Measurements from ENCODE around the gene CA12. TPM values are rescaled to one million over a fixed set of nuclear protein-coding genes. Genes with fewer than 3 reads are reported as not detected.
A peak's percentile ranks its signal among the peaks of the same experiment; 100 is the strongest.

The CA12 gene
- total RNA-seq, 2 experiments from 2014 or later, result 0.32 to 0.46 TPM

GRCh38 chr15:63372753-63373152 is 8.9 kb downstream of the CA12 start:
- no peak overlapping the region for H3K27ac Mint-ChIP-seq
- ATAC-seq (no peak), DNase-seq (no peak)
- ChIA-PET CTCF (interaction anchor here (0.5 to 0.7 kb wide), 2 partner anchors 16 to 754 kb away, joined by 3 to 5 read pairs; no protein-coding TSS in a partner anchor), POLR2A (interaction anchor here (0.6 kb wide), 1 partner anchor 180 kb away, joined by 3 read pairs; no protein-coding TSS in a partner anchor)
- H3K4me1 Mint-ChIP-seq, result peaks cover 54% of the 10 kb centered on the region
- H3K36me3 Mint-ChIP-seq (ENCODE audit: low read depth), result no peaks in the 10 kb centered on the region
- no peak overlapping the region for H3K4me3 Mint-ChIP-seq
- H3K9me3 Mint-ChIP-seq (ENCODE audit: low read depth), result no peaks in the 10 kb centered on the region
- intact Hi-C loops (cut with DNase I, micrococcal nuclease), result loop anchor here in 1 of 2 experiments (5.0 kb wide), 1 partner anchor 130 kb away; the partner anchor contains the start of gene USP3
- H3K27me3 Mint-ChIP-seq, result peaks cover 8% of the 10 kb centered on the region

- intact Hi-C loops (cut with DNase I, micrococcal nuclease), result loop anchor here in 1 of 2 experiments (5.0 kb wide), 1 partner anchor 130 kb away; the partner anchor contains the start of gene USP3
- Mint-ChIP-seq H3K27me3 (peaks cover 6% of the 10 kb centered on the region), H3K4me1 (peaks cover 54% of the 10 kb centered on the region), H3K4me3 (no peak overlapping the region), H3K36me3 (ENCODE audit: low read depth) (no peaks in the 10 kb centered on the region), H3K9me3 (ENCODE audit: low read depth) (no peaks in the 10 kb centered on the region), H3K27ac (peak overlapping the region; percentile 79)
- ATAC-seq (peak; percentile 86), DNase-seq (peak; percentile 75)
- POLR2A ChIA-PET, result interaction anchor here (0.6 to 0.7 kb wide), 2 partner anchors 180 to 193 kb away, joined by 3 to 4 read pairs; no protein-coding TSS in a partner anchor
- CTCF ChIA-PET, result interaction anchor here (0.5 to 1.2 kb wide), 6 partner anchors 17 to 755 kb away, joined by 3 to 5 read pairs (median 4); no protein-coding TSS in a partner anchor
Observed at GRCh38 chr15:63372018-63372705, 9.5 kb downstream of the CA12 start.

- POLR2A ChIA-PET, result interaction anchor here (0.6 to 0.7 kb wide), 2 partner anchors 65 to 194 kb away, joined by 4 read pairs; no protein-coding TSS in a partner anchor
- DNase-seq (peak; percentile 39), ATAC-seq (peak; percentile 35)
- peaks cover 53% of the 10 kb centered on the region for H3K4me1 Mint-ChIP-seq
- intact Hi-C loops (cut with DNase I, micrococcal nuclease), result loop anchor here in 1 of 2 experiments (5.0 kb wide), 1 partner anchor 131 kb away; the partner anchor contains the start of gene USP3
- CTCF ChIA-PET, result interaction anchor here (0.9 to 1.2 kb wide), 3 partner anchors 18 to 639 kb away, joined by 4 to 5 read pairs (median 5); no protein-coding TSS in a partner anchor
- peaks cover 2% of the 10 kb centered on the region for H3K27me3 Mint-ChIP-seq
- no peaks in the 10 kb centered on the region for H3K9me3 Mint-ChIP-seq (ENCODE audit: low read depth)
- no peaks in the 10 kb centered on the region for H3K36me3 Mint-ChIP-seq (ENCODE audit: low read depth)
- no peak overlapping the region for H3K4me3 Mint-ChIP-seq
- H3K27ac Mint-ChIP-seq, result peak overlapping the region; percentile 79
Observed at GRCh38 chr15:63371297-63371918, 10.2 kb downstream of the CA12 start.

- ATAC-seq, result no peak
- no peak for DNase-seq
- no peak overlapping the region for H3K4me3 Mint-ChIP-seq
- intact Hi-C loops (cut with DNase I, micrococcal nuclease), result loop anchor here in 1 of 2 experiments (5.0 kb wide), 1 partner anchor 132 kb away; the partner anchor contains the start of gene USP3
- no peak overlapping the region for H3K27ac Mint-ChIP-seq
- CTCF ChIA-PET, result interaction anchor here (0.6 kb wide), 1 partner anchor 46 kb away, joined by 5 read pairs; no protein-coding TSS in a partner anchor
- H3K4me1 Mint-ChIP-seq, result peaks cover 46% of the 10 kb centered on the region
- POLR2A ChIA-PET, result no interaction called here
- H3K27me3 Mint-ChIP-seq, result no peaks in the 10 kb centered on the region
- H3K9me3 Mint-ChIP-seq (ENCODE audit: low read depth), result no peaks in the 10 kb centered on the region
- H3K36me3 Mint-ChIP-seq (ENCODE audit: low read depth), result no peaks in the 10 kb centered on the region
Observed at GRCh38 chr15:63370764-63371163, 10.9 kb downstream of the CA12 start.

- no peaks in the 10 kb centered on the region for H3K9me3 Mint-ChIP-seq (ENCODE audit: low read depth)
- no peak for DNase-seq
- no peaks in the 10 kb centered on the region for H3K36me3 Mint-ChIP-seq (ENCODE audit: low read depth)
- ChIA-PET POLR2A (no interaction called here), CTCF (interaction anchor here (0.6 to 1.8 kb wide), 3 partner anchors 81 to 576 kb away, joined by 3 to 4 read pairs (median 4); no protein-coding TSS in a partner anchor)
- intact Hi-C loops (cut with DNase I, micrococcal nuclease), result loop anchor here in 1 of 2 experiments (5.0 kb wide), 1 partner anchor 133 kb away; the partner anchor contains the start of gene USP3
- no peak for ATAC-seq
- no peak overlapping the region for H3K4me3 Mint-ChIP-seq
- H3K4me1 Mint-ChIP-seq, result peaks cover 36% of the 10 kb centered on the region
- H3K27me3 Mint-ChIP-seq, result no peaks in the 10 kb centered on the region
- no peak overlapping the region for H3K27ac Mint-ChIP-seq
Observed at GRCh38 chr15:63369781-63370180, 11.9 kb downstream of the CA12 start.

- CTCF ChIA-PET, result interaction anchor here (0.6 to 1.8 kb wide), 2 partner anchors 80 to 233 kb away, joined by 4 read pairs; no protein-coding TSS in a partner anchor
Observed at GRCh38 chr15:63369296-63369695, 12.3 kb downstream of the CA12 start.

GRCh38 chr15:63368503-63368902 is 13.1 kb downstream of the CA12 start:
- ATAC-seq, result no peak
- no peak for DNase-seq
- POLR2A ChIA-PET, result no interaction called here
- no peaks in the 10 kb centered on the region for H3K36me3 Mint-ChIP-seq (ENCODE audit: low read depth)
- CTCF ChIA-PET, result interaction anchor here (0.6 to 1.8 kb wide), 2 partner anchors 79 to 1459 kb away, joined by 3 to 4 read pairs; no protein-coding TSS in a partner anchor
- no peak overlapping the region for H3K4me3 Mint-ChIP-seq
- intact Hi-C loops (cut with DNase I, micrococcal nuclease), result no loop called here
- H3K4me1 Mint-ChIP-seq, result peaks cover 26% of the 10 kb centered on the region
- no peaks in the 10 kb centered on the region for H3K9me3 Mint-ChIP-seq (ENCODE audit: low read depth)
- H3K27ac Mint-ChIP-seq, result no peak overlapping the region
- no peaks in the 10 kb centered on the region for H3K27me3 Mint-ChIP-seq

More at GRCh38 chr15:63369296-63369695, 12.3 kb downstream of the CA12 start:
- Mint-ChIP-seq H3K36me3 (ENCODE audit: low read depth) (no peaks in the 10 kb centered on the region), H3K4me1 (peaks cover 32% of the 10 kb centered on the region), H3K27ac (no peak overlapping the region), H3K27me3 (no peaks in the 10 kb centered on the region), H3K9me3 (ENCODE audit: low read depth) (no peaks in the 10 kb centered on the region), H3K4me3 (no peak overlapping the region)
- POLR2A ChIA-PET, result no interaction called here
- DNase-seq (no peak), ATAC-seq (no peak)
- intact Hi-C loops (cut with DNase I, micrococcal nuclease), result no loop called here

GRCh38 chr15:63367900-63368299 is 13.7 kb downstream of the CA12 start:
- H3K27me3 Mint-ChIP-seq, result no peaks in the 10 kb centered on the region
- intact Hi-C loops (cut with DNase I, micrococcal nuclease), result no loop called here
- no peak for ATAC-seq

GRCh38 chr15:63367390-63367789 is 14.3 kb downstream of the CA12 start:
- no peak overlapping the region for H3K27ac Mint-ChIP-seq
- no peaks in the 10 kb centered on the region for H3K36me3 Mint-ChIP-seq (ENCODE audit: low read depth)
- H3K4me3 Mint-ChIP-seq, result no peak overlapping the region
- DNase-seq (no peak), ATAC-seq (no peak)
- no peaks in the 10 kb centered on the region for H3K9me3 Mint-ChIP-seq (ENCODE audit: low read depth)
- ChIA-PET CTCF (interaction anchor here (0.5 to 0.9 kb wide), 4 partner anchors 11 to 319 kb away, joined by 3 to 5 read pairs (median 4); no protein-coding TSS in a partner anchor), POLR2A (interaction anchor here (0.7 kb wide), 1 partner anchor 12 kb away, joined by 3 read pairs; no protein-coding TSS in a partner anchor)
- peaks cover 20% of the 10 kb centered on the region for H3K4me1 Mint-ChIP-seq
- no peaks in the 10 kb centered on the region for H3K27me3 Mint-ChIP-seq
- intact Hi-C loops (cut with DNase I, micrococcal nuclease), result no loop called here

More at GRCh38 chr15:63367900-63368299, 13.7 kb downstream of the CA12 start:
- no peak overlapping the region for H3K27ac Mint-ChIP-seq
- ChIA-PET POLR2A (interaction anchor here (0.7 kb wide), 1 partner anchor 13 kb away, joined by 3 read pairs; no protein-coding TSS in a partner anchor), CTCF (interaction anchor here (0.5 to 0.9 kb wide), 4 partner anchors 12 to 320 kb away, joined by 3 to 5 read pairs (median 4); no protein-coding TSS in a partner anchor)
- H3K9me3 Mint-ChIP-seq (ENCODE audit: low read depth), result no peaks in the 10 kb centered on the region
- no peak overlapping the region for H3K4me3 Mint-ChIP-seq
- H3K4me1 Mint-ChIP-seq, result peaks cover 25% of the 10 kb centered on the region
- no peak for DNase-seq
- no peaks in the 10 kb centered on the region for H3K36me3 Mint-ChIP-seq (ENCODE audit: low read depth)

GRCh38 chr15:63366451-63366850 is 15.2 kb downstream of the CA12 start:
- POLR2A ChIA-PET, result no interaction called here
- intact Hi-C loops (cut with DNase I, micrococcal nuclease), result no loop called here
- no peaks in the 10 kb centered on the region for H3K36me3 Mint-ChIP-seq (ENCODE audit: low read depth)

GRCh38 chr15:63365273-63365680 is 16.4 kb downstream of the CA12 start:
- ATAC-seq (no peak), DNase-seq (no peak)
- Mint-ChIP-seq H3K36me3 (ENCODE audit: low read depth) (no peaks in the 10 kb centered on the region), H3K4me1 (peaks cover 4% of the 10 kb centered on the region), H3K4me3 (no peak overlapping the region), H3K27ac (no peak overlapping the region), H3K27me3 (peaks cover 2% of the 10 kb centered on the region), H3K9me3 (ENCODE audit: low read depth) (no peaks in the 10 kb centered on the region)
- ChIA-PET CTCF (no interaction called here), POLR2A (no interaction called here)
- intact Hi-C loops (cut with DNase I, micrococcal nuclease), result no loop called here

More at GRCh38 chr15:63366451-63366850, 15.2 kb downstream of the CA12 start:
- Mint-ChIP-seq H3K27ac (no peak overlapping the region), H3K9me3 (ENCODE audit: low read depth) (no peaks in the 10 kb centered on the region), H3K27me3 (no peaks in the 10 kb centered on the region), H3K4me1 (peaks cover 11% of the 10 kb centered on the region), H3K4me3 (no peak overlapping the region)
- DNase-seq (no peak), ATAC-seq (no peak)
- CTCF ChIA-PET, result no interaction called here

All from activated CD4-positive, alpha-beta T cell treated with anti-CD3 and anti-CD28 coated beads for 36 hours (primary cell).